Measurements from ENCODE around the gene TCN2. TPM values are rescaled to one million over a fixed set of nuclear protein-coding genes. Genes with fewer than 3 reads are reported as not detected.

The TCN2 gene
- total and polyA plus RNA-seq, 2 of the 4 experiments (the other 2 are of a cell fraction) = 1.3 to 3.6 TPM

- Histone ChIP-seq H3K4ac (ENCODE audit: low read depth, low read length) (peak overlapping the region; percentile 56), H3K23ac (ENCODE audit: low read depth, low read length) (no peak overlapping the region)
- in situ Hi-C loops (cut with MboI; ENCODE audit: low sequenced_read_pairs) = loop anchor here (5.0 to 10.0 kb wide), 2 partner anchors 123 to 290 kb away; no protein-coding TSS in a partner anchor
- no peak for TF ChIP-seq RCOR1 (IDR thresholded peaks at IDR 0.05; ENCODE audit: insufficient replicate concordance, low read length)
- TF ChIP-seq MXI1 (IDR thresholded peaks at IDR 0.05; ENCODE audit: borderline replicate concordance, low read depth, low read length) = no peak
- TF ChIP-seq RFX5 (IDR thresholded peaks at IDR 0.05; ENCODE audit: low read depth, low read length) = no peak
- TF ChIP-seq ELK1 (IDR thresholded peaks at IDR 0.05; ENCODE audit: borderline replicate concordance, low read depth, low read length) = no peak
- TF ChIP-seq RAD21 (IDR thresholded peaks at IDR 0.05; ENCODE audit: low read length) = peak; percentile 96
- TF ChIP-seq MAFK (IDR thresholded peaks at IDR 0.05; ENCODE audit: low read depth, low read length) = no peak
- TF ChIP-seq CTCF (conservative IDR thresholded peaks at IDR 0.05; ENCODE audit: low read depth, low read length) = peak; percentile 97
- peak; percentile 40; the same call in 1 of the 2 replicates for TF ChIP-seq BHLHE40 (IDR thresholded peaks at IDR 0.05; ENCODE audit: low read depth, low read length)
- TF ChIP-seq MAZ (IDR thresholded peaks at IDR 0.05; ENCODE audit: borderline replicate concordance, low read depth, low read length) = peak; percentile 52; the same call in 1 of the 2 replicates
- no peak for TF ChIP-seq CHD1 (IDR thresholded peaks at IDR 0.05; ENCODE audit: low read depth, low read length)
- peak; percentile 99 for TF ChIP-seq SMC3 (IDR thresholded peaks at IDR 0.05; ENCODE audit: low read depth, low read length)
- TF ChIP-seq, protein P1, sequence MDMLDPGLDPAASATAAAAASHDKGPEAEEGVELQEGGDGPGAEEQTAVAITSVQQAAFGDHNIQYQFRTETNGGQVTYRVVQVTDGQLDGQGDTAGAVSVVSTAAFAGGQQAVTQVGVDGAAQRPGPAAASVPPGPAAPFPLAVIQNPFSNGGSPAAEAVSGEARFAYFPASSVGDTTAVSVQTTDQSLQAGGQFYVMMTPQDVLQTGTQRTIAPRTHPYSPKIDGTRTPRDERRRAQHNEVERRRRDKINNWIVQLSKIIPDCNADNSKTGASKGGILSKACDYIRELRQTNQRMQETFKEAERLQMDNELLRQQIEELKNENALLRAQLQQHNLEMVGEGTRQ (IDR thresholded peaks at IDR 0.05; ENCODE audit: low read depth, low read length) = no peak
Observed at GRCh38 chr22:30634471-30635233, 27.7 kb downstream of the TCN2 start.

More at GRCh38 chr22:30634471-30635233, 27.7 kb downstream of the TCN2 start:
- ATAC-seq (ENCODE audit: low read depth) = peak; percentile 59
- no peaks in the 10 kb centered on the region for H3K9me3 ChIP-seq (ENCODE audit: control insufficient read depth, insufficient read depth, low read length)
- dilution Hi-C loops (cut with HindIII; ENCODE audit: low sequenced_read_pairs, unreplicated experiment) (no loop called here), intact Hi-C loops (cut with micrococcal nuclease) (loop anchor here (1.0 kb wide), 2 partner anchors 121 to 286 kb away; no protein-coding TSS in a partner anchor)
- H3K9ac ChIP-seq (ENCODE audit: low read depth, low read length) = 0 out of 2 replicates have a peak overlapping the region, but pooled peaks have one; percentile 5
- H2AK5ac ChIP-seq (ENCODE audit: low read depth, low read length) = peak overlapping the region; percentile 57; the same call in 1 of the 2 replicates
- DNase-seq = peak; percentile 89
- 13% methylated on average over 24 of the region's 29 CpGs; no CpG with 5 or more reads in 1 of the 2 experiments for WGBS, 2 experiments (ENCODE audit: extremely low coverage in 2 of 2, insufficient read length in 1 of 2)
- peaks cover 20 to 22% of the 10 kb centered on the region in 2 experiments for H3K79me1 ChIP-seq (ENCODE audit: low read depth in 1 of 2, low read length in 2 of 2)
- H4K5ac ChIP-seq (ENCODE audit: low read depth, low read length) = peak overlapping the region; percentile 72
- CTCF ChIA-PET = interaction anchor here (0.5 to 3.9 kb wide), 9 partner anchors 12 to 512 kb away, joined by 3 to 45 read pairs (median 3); partner anchors contain the start of gene OSBP2
- H2BK15ac ChIP-seq (ENCODE audit: low read depth, low read length) = peak overlapping the region; percentile 12; the same call in 1 of the 3 replicates
- peak overlapping the region; percentile 76 for H3K4me2 ChIP-seq (ENCODE audit: low read depth, low read length)
- H4K91ac ChIP-seq (ENCODE audit: insufficient read depth, low read depth, low read length) = peak overlapping the region; percentile 45
- peak overlapping the region; percentile 67 for H2BK5ac ChIP-seq (ENCODE audit: low read depth, low read length, poor library complexity, severe bottlenecking)
- no peaks in the 10 kb centered on the region for H3K36me3 ChIP-seq (ENCODE audit: control insufficient read depth, insufficient read depth, low read length)
- H3K56ac ChIP-seq (ENCODE audit: extremely low read depth, insufficient read depth, low read length) = no peak overlapping the region
- H2AK9ac ChIP-seq (replicated peaks; ENCODE audit: low read depth, low read length, poor library complexity) = peak overlapping the region; percentile 91
- H3K27ac ChIP-seq (ENCODE audit: insufficient read depth, low read length) = peak overlapping the region; percentile 48
- POLR2A ChIA-PET (ENCODE audit: unreplicated experiment) = interaction anchor here (1.6 kb wide), 1 partner anchor 120 kb away, joined by 7 read pairs; no protein-coding TSS in a partner anchor
- BruUV-seq (replicated peaks) = no TSS peak
- no peaks in the 10 kb centered on the region for H3K27me3 ChIP-seq (ENCODE audit: control insufficient read depth, insufficient read depth, low read length)
- peak overlapping the region; percentile 96 for H2AFZ ChIP-seq (replicated peaks; ENCODE audit: low read length, poor library complexity)
- H4K20me1 ChIP-seq (ENCODE audit: insufficient read depth, low read length) = no peaks in the 10 kb centered on the region
- peaks cover 14% of the 10 kb centered on the region for H3K9me1 ChIP-seq (ENCODE audit: insufficient read depth, low read length)
- H3K4me3 ChIP-seq (ENCODE audit: insufficient read depth, low read depth, low read length) = peak overlapping the region; percentile 20
- H3K18ac ChIP-seq (ENCODE audit: low read depth, low read length) = 0 out of 2 replicates have a peak overlapping the region, but pooled peaks have one; percentile 1
- H3K14ac ChIP-seq (replicated peaks; ENCODE audit: low read depth, low read length) = no peak overlapping the region
- peaks cover 21% of the 10 kb centered on the region for H3K4me1 ChIP-seq (ENCODE audit: control insufficient read depth, insufficient read depth, low read length)
- peak overlapping the region; percentile 31; the same call in 1 of the 2 replicates for H2BK20ac ChIP-seq (ENCODE audit: low read depth, low read length)
- peak overlapping the region; percentile 46 to 81 for H4K8ac ChIP-seq (ENCODE audit: low read depth in 2 of 2, low read length in 2 of 2)
- H2BK120ac ChIP-seq (ENCODE audit: low read depth, low read length) = peak overlapping the region; percentile 27; the same call in 1 of the 2 replicates
